HG03442 (cell line): ENCODE data around the gene PDE4B.

Experiments used
- ATAC-seq: cut with Tn5 transposase; IDR thresholded peaks from one replicate; pipeline ENCODE4 v1.9.1; 2021; ENCODE audit warnings: mild to moderate bottlenecking, moderate library complexity; ENCODE audit not compliant: unreplicated experiment

PDE4B gene

DNA sequence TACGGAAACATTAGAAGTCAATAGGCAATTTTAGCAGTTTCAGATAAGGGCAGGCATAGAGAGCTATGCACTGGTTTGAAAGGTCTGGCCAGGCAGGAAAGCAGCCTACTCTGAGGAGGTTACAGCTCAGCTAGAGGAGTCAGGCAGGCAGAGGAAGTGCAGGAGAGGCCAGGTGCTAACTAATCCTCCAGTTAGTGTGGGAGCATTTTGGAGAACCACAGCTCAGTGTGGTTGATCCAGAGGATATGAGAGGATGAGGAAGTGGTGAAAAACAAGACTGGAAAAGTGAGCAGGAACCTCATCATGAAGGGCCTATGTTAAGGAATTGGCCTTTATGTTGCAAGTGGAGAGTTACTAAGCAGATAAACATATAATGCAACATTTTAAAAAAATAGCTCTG is 458.9 kb downstream of the PDE4B start:
- ATAC-seq, result peak; percentile 33

- peak; percentile 79 for ATAC-seq
Observed at GRCh38 chr1:66253330-66253921, 460.7 kb downstream of the PDE4B start.

DNA sequence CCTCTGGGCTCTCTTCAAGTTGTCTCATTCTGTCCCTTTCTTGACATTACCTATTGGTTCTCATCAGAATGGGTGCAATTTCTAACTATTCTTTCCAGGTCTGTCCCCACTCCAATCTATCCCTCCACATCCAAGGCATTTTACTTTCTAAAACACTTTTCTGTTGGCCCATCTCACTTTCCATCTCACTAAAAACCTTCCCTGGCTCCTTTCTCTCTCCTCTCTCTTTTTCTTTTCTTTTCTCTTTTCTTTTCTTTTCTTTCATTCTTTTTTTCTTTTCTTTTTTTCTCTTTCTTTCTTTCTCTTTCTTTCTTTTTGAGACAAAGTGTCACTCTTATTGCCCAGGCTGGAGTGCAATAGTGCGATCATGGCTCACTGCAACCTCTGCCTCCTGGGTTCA is 462.1 kb downstream of the PDE4B start:
- ATAC-seq, result no peak

DNA sequence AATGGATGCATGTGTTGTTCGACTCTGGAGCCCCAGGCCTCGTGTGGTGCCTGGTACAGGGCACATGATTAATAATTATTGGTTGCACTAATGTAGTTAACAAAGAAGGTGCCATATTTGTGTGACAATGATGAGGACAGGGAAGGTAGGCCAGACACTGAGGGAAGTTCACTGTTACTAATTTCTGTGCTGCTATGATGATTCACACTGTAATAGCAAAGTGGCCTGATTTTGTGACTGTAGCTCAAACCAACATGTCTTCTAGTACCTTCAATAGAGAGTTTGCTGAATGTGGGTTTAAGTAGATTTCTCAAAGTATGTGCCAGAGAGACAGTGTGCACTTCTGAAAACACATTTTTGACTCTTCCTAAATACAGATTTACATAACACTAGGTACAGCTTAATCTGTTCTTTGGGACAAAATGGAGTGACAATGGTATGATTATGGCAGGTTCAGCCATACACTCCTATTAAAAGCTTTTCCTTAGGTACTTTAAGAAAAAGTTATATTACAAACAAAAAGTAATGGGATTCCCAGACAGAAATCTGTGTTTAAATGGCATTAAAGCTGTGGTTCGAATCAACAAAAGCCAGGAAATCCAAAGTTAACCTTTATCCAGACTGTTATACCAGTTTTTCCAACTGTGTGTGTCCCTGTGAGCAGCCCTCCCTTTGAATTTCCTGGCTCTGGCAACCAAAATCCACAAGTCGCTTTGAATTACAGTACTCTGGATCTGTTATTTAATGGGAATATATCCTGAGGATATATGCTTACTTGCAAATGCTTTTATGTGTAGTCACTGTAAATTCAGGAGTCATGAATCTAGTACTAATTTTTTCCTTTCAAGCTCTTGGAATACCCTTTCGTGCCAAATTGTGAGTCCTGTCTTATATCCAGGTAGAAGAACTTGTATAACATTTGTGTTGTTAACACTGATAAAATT is 464.2 kb downstream of the PDE4B start:
- no peak for ATAC-seq

DNA sequence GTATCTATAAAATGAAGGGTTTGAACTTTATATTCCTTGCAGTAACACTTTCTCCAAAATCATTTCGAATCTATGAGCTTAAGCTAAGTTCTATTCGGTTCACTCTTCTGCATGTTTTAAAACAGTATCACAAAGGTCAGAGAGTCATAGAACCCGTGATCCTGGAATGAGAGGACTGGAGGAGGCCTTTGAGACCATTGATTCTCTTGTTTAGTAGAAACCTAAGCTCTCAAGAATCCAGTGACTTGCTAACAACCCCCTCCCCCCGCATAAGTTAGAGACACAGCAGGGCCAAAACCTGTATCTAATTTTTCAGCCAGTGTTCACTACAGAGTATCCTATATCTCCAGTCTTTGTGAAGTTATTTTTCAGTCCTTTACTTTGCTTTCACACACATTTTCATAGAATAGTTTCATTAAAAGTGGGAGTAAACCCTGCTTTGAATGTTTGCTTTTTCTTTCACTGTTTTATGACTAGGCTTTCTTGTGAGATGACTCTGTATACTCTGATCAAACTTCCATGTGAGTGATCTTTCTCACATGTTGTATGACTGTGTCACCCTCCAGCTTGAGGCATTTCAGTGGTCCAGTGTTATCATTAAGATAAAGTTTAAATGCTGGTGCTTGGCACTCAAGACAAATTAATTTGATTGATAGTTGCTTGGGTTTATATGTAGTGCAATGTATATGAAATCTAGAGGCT is 465.9 kb downstream of the PDE4B start:
- peak; percentile 85 for ATAC-seq

DNA sequence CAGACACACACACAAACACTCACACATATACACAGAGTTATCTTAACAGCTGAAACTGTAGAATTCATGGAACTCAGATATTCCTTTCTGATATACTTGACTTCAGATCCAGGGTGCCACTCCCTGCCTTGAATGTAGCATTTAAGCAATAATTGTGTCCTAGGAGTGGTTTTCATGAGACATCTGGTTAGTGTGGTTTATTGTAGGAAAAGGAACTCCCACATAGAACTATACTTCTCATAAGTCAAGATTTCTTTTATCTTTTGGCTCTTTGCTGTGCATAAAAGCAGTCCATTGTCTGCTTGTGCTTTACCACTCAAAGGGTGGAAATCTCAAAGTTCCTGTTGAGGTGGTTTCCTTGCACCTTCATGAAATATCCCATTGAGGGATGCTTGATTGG is 468.7 kb downstream of the PDE4B start:
- ATAC-seq, result no peak

GRCh38 chr1:66262208-66262963 is 469.7 kb downstream of the PDE4B start:
- ATAC-seq, result no peak

DNA sequence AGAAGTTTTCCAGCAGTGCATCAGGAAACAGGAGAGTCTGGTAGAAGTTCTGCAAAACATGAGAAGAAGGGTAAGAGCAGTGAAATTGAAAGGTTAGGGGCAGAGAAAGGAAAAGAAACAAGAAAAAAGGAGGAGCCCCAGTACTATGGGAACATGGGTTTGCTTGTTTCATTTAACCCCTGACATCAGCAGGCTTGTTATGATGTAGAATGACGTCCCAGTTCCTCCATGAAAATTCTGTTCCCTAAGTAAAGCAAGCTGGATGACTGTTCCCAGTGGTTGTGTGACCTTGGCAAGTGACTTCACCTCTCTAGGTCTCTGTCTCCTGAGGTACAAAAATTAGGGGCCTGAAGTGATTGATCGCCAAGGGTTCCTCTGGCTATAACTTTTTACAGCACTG is 472.6 kb downstream of the PDE4B start:
- ATAC-seq, result no peak

GRCh38 chr1:66265796-66266195 is 473.1 kb downstream of the PDE4B start:
- no peak for ATAC-seq

- no peak for ATAC-seq
Observed at GRCh38 chr1:66266350-66266749, 473.7 kb downstream of the PDE4B start.

DNA sequence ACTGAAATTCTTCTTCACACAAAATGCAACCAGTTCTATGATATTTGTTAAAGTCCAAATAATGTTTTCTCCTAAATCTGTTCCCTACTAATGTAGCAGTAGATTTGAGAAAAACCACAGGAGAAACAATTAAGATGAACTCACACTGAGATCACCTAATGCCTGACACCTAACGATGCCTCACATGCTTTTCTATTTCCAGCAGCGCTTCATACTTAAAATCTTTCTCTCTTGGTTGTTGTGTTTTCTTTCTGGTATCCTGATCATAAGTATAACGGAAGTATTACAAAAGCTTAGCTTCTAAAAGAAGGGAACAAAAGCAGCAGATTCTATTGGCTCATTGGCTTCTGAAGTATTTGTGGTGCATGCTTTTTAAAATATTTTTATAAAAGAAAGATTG is 474.1 kb downstream of the PDE4B start:
- ATAC-seq, result no peak

DNA sequence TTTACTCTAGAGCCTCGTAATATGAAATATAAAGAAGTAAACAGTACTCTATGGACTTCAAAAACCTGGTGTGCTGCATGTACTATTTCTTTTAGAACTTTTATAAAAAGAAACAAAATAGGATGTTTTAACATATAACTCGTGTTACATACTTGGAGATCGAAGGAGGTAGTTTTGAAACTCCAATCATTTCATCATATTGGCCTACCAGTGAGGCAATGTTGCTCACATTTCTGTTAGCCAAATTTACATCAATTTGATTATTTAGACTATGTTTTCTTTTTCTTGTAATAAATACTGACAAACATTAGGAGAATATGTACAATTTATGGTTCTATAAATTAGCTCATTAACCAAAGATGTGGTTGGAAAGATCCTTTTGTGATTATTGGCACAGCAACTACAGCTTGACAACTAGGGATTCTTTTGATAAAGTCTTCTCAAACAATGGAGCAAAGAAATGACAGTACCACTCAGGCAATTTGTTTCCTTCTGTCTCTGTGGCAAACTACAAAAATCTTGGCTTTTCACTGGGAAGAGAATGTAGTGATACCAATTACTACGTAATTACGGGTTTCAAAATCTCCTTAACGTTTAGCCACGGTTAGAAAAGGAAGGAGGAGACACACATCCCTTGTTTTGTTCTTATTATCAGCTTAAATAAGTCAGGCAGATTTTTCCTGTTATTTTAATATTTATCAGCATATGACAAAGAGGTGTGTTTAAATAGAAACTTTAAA is 474.7 kb downstream of the PDE4B start:
- ATAC-seq, result no peak

GRCh38 chr1:66269222-66269621 is 476.5 kb downstream of the PDE4B start:
- ATAC-seq, result no peak

GRCh38 chr1:66270119-66270812 is 477.6 kb downstream of the PDE4B start:
- ATAC-seq, result no peak

DNA sequence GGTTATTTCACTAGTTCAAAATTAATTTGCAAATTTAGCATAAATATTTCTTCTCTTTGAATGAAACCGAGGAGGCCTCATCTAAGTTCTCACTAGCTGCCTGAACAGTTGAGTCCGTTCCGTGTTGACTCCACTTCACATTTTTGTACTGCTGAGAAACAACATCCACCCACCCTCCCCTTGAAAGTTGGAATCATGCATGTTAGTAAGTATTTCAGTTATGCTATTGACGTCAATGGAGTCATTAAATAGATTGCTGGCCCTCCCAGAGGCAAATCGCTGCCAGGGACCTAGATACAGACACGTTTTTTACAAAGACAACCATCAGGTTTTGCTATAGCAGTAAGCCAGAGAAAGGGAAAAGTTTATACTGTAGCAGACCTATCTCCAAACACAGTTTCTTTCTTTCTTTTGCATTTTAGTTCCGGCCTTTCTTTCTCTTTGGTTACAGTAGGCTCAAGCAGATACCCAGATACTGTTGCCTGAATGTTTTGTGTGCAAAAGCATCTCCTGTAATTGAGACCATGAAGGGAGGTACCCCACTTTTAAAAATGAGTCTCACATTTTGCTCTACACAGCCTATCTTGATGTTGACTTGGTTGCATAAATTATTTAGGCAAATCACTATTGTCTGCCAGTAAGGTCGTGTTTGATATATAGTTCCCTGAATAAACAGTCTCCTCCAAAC is 478.7 kb downstream of the PDE4B start:
- no peak for ATAC-seq

- ATAC-seq, result no peak
Observed at GRCh38 chr1:66271904-66272254, 479.2 kb downstream of the PDE4B start.

GRCh38 chr1:66273656-66274055 is 481.0 kb downstream of the PDE4B start:
- no peak for ATAC-seq

GRCh38 chr1:66274634-66275033 is 481.9 kb downstream of the PDE4B start:
- ATAC-seq, result peak; percentile 54

GRCh38 chr1:66275083-66275482 is 482.4 kb downstream of the PDE4B start:
- ATAC-seq, result no peak
